ENCODE data around the gene FNBP1L. TPM values are rescaled to one million over a fixed set of nuclear protein-coding genes. Genes with fewer than 3 reads are reported as not detected.

FNBP1L gene
- total and polyA plus RNA-seq, 2 experiments from 2014 or later: 56.3 to 132 TPM

DNA sequence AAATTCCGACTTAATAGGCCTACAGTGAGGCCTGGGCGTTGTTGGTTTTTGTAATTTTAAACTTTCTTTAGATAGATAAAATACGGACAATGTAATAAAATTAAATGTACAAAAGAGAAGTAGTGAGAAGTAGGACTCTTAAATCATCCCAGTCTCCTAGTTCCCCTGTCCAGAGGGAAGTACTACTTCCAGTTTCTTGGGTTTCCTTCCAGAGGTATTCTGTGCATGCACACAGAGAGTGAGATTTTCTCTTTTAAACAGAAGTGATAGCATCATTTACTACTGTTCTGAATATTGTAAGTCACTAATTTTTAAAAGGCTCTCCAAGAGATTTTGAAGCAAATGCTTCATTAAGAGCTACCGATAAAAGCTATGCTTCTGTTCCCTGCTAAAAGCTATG is 7.2 kb upstream of the FNBP1L start:
- DNase-seq (ENCODE audit: low spot score): no peak
- Histone ChIP-seq H3K79me2 (replicated peaks; ENCODE audit: insufficient read depth) (no peaks in the 10 kb centered on the region), H3K4me2 (no peak overlapping the region), H3K27ac (ENCODE audit: low read depth) (no peak overlapping the region), H3K4me1 (ENCODE audit: insufficient read depth) (no peaks in the 10 kb centered on the region), H2AFZ (no peak overlapping the region), H3K4me3 (no peak overlapping the region), H3F3A (replicated peaks; ENCODE audit: low read depth) (no peaks in the 10 kb centered on the region), H3K9me2 (ENCODE audit: insufficient read depth) (no peaks in the 10 kb centered on the region), H3K27me3 (ENCODE audit: insufficient read depth) (no peaks in the 10 kb centered on the region), H3K36me3 (ENCODE audit: insufficient read depth) (no peaks in the 10 kb centered on the region), H4K20me1 (replicated peaks; ENCODE audit: insufficient read depth) (no peaks in the 10 kb centered on the region)
- TF ChIP-seq POLR2AphosphoS5 (IDR thresholded peaks at IDR 0.05; ENCODE audit: low read depth): no peak
- TF ChIP-seq, protein P1, sequence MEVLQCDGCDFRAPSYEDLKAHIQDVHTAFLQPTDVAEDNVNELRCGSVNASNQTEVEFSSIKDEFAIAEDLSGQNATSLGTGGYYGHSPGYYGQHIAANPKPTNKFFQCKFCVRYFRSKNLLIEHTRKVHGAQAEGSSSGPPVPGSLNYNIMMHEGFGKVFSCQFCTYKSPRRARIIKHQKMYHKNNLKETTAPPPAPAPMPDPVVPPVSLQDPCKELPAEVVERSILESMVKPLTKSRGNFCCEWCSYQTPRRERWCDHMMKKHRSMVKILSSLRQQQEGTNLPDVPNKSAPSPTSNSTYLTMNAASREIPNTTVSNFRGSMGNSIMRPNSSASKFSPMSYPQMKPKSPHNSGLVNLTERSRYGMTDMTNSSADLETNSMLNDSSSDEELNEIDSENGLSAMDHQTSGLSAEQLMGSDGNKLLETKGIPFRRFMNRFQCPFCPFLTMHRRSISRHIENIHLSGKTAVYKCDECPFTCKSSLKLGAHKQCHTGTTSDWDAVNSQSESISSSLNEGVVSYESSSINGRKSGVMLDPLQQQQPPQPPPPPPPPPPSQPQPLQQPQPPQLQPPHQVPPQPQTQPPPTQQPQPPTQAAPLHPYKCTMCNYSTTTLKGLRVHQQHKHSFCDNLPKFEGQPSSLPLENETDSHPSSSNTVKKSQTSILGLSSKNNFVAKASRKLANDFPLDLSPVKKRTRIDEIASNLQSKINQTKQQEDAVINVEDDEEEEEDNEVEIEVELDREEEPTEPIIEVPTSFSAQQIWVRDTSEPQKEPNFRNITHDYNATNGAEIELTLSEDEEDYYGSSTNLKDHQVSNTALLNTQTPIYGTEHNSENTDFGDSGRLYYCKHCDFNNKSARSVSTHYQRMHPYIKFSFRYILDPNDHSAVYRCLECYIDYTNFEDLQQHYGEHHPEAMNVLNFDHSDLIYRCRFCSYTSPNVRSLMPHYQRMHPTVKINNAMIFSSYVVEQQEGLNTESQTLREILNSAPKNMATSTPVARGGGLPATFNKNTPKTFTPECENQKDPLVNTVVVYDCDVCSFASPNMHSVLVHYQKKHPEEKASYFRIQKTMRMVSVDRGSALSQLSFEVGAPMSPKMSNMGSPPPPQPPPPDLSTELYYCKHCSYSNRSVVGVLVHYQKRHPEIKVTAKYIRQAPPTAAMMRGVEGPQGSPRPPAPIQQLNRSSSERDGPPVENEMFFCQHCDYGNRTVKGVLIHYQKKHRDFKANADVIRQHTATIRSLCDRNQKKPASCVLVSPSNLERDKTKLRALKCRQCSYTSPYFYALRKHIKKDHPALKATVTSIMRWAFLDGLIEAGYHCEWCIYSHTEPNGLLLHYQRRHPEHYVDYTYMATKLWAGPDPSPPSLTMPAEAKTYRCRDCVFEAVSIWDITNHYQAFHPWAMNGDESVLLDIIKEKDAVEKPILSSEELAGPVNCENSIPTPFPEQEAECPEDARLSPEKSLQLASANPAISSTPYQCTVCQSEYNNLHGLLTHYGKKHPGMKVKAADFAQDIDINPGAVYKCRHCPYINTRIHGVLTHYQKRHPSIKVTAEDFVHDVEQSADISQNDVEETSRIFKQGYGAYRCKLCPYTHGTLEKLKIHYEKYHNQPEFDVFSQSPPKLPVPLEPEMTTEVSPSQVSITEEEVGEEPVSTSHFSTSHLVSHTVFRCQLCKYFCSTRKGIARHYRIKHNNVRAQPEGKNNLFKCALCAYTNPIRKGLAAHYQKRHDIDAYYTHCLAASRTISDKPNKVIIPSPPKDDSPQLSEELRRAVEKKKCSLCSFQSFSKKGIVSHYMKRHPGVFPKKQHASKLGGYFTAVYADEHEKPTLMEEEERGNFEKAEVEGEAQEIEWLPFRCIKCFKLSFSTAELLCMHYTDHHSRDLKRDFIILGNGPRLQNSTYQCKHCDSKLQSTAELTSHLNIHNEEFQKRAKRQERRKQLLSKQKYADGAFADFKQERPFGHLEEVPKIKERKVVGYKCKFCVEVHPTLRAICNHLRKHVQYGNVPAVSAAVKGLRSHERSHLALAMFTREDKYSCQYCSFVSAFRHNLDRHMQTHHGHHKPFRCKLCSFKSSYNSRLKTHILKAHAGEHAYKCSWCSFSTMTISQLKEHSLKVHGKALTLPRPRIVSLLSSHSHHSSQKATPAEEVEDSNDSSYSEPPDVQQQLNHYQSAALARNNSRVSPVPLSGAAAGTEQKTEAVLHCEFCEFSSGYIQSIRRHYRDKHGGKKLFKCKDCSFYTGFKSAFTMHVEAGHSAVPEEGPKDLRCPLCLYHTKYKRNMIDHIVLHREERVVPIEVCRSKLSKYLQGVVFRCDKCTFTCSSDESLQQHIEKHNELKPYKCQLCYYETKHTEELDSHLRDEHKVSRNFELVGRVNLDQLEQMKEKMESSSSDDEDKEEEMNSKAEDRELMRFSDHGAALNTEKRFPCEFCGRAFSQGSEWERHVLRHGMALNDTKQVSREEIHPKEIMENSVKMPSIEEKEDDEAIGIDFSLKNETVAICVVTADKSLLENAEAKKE (CRISPR knock-in tag; IDR thresholded peaks at IDR 0.05): no peak
- no peak for TF ChIP-seq STAT1 (IDR thresholded peaks at IDR 0.05; ENCODE audit: unreplicated experiment)
- no peak for TF ChIP-seq ZNF114 (CRISPR knock-in tag; IDR thresholded peaks at IDR 0.05)
- TF ChIP-seq, protein P2, sequence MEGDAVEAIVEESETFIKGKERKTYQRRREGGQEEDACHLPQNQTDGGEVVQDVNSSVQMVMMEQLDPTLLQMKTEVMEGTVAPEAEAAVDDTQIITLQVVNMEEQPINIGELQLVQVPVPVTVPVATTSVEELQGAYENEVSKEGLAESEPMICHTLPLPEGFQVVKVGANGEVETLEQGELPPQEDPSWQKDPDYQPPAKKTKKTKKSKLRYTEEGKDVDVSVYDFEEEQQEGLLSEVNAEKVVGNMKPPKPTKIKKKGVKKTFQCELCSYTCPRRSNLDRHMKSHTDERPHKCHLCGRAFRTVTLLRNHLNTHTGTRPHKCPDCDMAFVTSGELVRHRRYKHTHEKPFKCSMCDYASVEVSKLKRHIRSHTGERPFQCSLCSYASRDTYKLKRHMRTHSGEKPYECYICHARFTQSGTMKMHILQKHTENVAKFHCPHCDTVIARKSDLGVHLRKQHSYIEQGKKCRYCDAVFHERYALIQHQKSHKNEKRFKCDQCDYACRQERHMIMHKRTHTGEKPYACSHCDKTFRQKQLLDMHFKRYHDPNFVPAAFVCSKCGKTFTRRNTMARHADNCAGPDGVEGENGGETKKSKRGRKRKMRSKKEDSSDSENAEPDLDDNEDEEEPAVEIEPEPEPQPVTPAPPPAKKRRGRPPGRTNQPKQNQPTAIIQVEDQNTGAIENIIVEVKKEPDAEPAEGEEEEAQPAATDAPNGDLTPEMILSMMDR (conservative IDR thresholded peaks at IDR 0.05; ENCODE audit: low read depth in 2 of 2): no peak
- no peak for TF ChIP-seq NANOG (IDR thresholded peaks at IDR 0.05; ENCODE audit: borderline replicate concordance)
- TF ChIP-seq EZH2 (IDR thresholded peaks at IDR 0.05; ENCODE audit: low read depth, unreplicated experiment): no peak
- TF ChIP-seq EZH2phosphoT487 (IDR thresholded peaks at IDR 0.05; ENCODE audit: unreplicated experiment): no peak
- TF ChIP-seq ZNF331 (CRISPR knock-in tag; IDR thresholded peaks at IDR 0.05; ENCODE audit: low read depth): no peak
- TF ChIP-seq, protein P3, sequence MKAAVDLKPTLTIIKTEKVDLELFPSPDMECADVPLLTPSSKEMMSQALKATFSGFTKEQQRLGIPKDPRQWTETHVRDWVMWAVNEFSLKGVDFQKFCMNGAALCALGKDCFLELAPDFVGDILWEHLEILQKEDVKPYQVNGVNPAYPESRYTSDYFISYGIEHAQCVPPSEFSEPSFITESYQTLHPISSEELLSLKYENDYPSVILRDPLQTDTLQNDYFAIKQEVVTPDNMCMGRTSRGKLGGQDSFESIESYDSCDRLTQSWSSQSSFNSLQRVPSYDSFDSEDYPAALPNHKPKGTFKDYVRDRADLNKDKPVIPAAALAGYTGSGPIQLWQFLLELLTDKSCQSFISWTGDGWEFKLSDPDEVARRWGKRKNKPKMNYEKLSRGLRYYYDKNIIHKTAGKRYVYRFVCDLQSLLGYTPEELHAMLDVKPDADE (IDR thresholded peaks at IDR 0.05): no peak
- no peak for TF ChIP-seq CREB1 (CRISPR knock-in tag; IDR thresholded peaks at IDR 0.05; ENCODE audit: low read depth)
- no peak for TF ChIP-seq JUNB (IDR thresholded peaks at IDR 0.05; ENCODE audit: unreplicated experiment)
- TF ChIP-seq, protein P4, sequence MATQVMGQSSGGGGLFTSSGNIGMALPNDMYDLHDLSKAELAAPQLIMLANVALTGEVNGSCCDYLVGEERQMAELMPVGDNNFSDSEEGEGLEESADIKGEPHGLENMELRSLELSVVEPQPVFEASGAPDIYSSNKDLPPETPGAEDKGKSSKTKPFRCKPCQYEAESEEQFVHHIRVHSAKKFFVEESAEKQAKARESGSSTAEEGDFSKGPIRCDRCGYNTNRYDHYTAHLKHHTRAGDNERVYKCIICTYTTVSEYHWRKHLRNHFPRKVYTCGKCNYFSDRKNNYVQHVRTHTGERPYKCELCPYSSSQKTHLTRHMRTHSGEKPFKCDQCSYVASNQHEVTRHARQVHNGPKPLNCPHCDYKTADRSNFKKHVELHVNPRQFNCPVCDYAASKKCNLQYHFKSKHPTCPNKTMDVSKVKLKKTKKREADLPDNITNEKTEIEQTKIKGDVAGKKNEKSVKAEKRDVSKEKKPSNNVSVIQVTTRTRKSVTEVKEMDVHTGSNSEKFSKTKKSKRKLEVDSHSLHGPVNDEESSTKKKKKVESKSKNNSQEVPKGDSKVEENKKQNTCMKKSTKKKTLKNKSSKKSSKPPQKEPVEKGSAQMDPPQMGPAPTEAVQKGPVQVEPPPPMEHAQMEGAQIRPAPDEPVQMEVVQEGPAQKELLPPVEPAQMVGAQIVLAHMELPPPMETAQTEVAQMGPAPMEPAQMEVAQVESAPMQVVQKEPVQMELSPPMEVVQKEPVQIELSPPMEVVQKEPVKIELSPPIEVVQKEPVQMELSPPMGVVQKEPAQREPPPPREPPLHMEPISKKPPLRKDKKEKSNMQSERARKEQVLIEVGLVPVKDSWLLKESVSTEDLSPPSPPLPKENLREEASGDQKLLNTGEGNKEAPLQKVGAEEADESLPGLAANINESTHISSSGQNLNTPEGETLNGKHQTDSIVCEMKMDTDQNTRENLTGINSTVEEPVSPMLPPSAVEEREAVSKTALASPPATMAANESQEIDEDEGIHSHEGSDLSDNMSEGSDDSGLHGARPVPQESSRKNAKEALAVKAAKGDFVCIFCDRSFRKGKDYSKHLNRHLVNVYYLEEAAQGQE (IDR thresholded peaks at IDR 0.05; ENCODE audit: unreplicated experiment): no peak
- ATAC-seq: no peak
- H3K36me3 Mint-ChIP-seq (ENCODE audit: low read depth): peaks cover 3% of the 10 kb centered on the region; the same call in 1 of the 3 replicates
- peaks cover 3% of the 10 kb centered on the region; the same call in 1 of the 3 replicates for H3K4me1 Mint-ChIP-seq
- H3K27me3 Mint-ChIP-seq (ENCODE audit: insufficient read depth, low read depth, poor library complexity): no peaks in the 10 kb centered on the region
- peaks cover 3% of the 10 kb centered on the region; the same call in 2 of the 3 replicates for H3K9me3 Mint-ChIP-seq
- no peak overlapping the region for H3K27ac Mint-ChIP-seq
- no peak overlapping the region for H3K4me3 Mint-ChIP-seq
